Measurements from ENCODE around the gene RPS6KA5.

Gene RPS6KA5

DNA sequence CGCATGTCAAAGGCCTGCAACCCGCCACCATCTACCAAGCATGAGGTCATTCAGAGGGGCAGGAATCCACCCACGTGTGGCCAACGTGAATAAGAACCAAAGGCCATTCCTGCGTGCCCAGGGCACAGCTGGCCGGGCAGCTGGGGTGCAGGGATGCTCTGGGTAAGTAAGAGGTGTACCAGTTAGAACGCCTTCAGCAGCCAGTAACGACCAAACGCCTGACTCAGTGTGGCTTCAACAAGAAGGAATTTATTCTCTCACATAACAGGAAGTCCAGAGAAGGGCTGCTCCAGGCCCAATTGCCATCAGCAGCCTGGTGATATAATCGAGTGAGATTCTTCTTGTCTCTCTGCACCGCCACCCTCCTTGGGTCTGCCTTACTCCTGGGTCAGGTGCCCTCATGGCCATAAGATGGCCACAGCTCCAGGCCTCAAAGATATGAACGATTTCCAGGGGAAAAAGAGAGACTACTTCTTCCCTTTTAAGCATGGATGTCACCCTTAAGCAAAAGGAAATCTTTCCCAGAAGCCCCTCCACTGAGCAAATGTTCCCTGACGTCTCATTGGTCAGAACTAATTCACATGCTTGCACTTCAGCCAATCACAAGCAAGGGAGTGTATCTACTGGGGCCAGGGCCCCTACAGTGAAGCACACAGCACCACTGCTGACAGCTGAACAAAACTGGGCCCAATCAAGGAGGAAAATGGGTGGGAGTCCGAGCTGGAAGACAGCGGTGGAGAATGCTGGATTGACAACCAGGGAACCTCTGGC lies 251.5 kb downstream of the RPS6KA5 start:
- no peak for DNase-seq (ENCODE audit: low spot score)

DNA sequence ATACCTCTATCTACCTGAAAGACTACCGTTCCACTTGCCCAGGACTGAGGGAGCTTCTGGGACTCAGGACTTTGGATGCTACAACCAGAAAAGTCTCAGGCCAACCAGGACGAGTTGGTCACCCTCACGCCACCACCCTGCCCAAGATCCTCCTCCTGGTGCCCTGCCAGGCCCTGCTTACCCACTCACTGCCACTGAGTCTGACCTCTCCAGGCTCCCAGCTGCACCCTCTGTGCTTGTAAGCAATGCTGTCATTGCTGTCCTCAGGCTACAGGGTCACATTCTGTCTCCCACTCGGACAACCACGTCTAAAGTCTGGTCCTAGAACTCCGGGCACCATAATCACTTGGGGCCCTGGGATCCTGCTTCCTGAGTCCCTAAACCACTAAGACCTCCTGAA lies 253.4 kb downstream of the RPS6KA5 start:
- no peak for DNase-seq (ENCODE audit: low spot score)

DNA sequence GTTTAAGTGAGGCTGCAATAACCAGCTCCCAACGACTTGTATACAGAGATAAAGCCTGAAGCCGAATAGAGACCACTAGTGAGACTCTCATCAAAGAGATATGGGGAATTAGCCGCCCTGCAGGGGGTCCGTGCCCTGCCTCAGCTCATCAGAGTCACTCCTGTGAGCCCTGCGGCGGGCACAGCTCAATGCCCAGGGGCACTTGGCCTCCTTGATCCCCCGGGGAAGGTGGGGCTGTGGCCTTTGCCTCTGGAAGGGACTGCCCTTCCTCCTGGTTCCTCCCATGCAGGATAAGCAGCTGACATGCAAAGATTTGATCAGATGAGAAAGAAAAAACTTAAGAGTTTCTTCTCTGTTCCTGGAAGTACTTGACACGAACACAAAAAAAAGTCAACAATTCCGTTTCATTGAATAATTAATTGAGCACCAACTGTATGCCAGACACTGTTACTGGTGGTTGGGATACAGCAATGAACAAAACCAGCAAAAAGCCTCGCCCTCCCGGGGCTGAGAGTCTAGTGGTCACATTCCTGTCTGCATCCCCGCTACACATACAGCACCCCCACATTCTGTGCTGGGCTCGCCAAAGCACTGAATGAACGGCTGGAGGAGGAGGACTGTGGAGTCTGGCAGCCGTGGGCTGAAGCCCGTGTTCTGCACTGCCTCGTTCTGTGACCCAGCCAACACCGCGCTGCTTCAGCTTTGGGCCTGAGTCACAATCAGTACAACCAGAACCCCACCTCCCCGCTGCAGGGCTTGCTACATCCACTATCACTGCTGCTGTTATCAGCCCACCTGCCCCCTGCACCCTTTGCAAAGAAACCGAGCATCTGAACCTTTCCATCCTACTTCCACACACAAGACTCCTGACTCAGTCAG lies 254.5 kb downstream of the RPS6KA5 start:
- no peak for DNase-seq (ENCODE audit: low spot score)

DNA sequence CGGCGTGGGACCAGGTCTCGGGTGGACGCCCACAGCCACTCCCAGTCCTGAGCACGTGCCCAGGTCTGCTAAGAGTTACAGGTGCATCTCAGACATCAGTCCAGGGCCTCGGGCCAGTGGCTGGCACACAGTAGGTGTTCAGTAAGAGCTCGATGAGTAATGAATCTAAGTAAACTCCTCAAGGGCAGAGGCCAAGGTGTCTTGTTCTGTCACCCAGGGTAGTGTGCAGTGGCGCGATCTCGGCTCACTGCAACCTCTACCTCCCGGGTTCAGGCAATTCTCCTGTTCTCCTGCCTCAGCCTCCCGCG lies 255.4 kb downstream of the RPS6KA5 start:
- DNase-seq (ENCODE audit: low spot score), result no peak

DNA sequence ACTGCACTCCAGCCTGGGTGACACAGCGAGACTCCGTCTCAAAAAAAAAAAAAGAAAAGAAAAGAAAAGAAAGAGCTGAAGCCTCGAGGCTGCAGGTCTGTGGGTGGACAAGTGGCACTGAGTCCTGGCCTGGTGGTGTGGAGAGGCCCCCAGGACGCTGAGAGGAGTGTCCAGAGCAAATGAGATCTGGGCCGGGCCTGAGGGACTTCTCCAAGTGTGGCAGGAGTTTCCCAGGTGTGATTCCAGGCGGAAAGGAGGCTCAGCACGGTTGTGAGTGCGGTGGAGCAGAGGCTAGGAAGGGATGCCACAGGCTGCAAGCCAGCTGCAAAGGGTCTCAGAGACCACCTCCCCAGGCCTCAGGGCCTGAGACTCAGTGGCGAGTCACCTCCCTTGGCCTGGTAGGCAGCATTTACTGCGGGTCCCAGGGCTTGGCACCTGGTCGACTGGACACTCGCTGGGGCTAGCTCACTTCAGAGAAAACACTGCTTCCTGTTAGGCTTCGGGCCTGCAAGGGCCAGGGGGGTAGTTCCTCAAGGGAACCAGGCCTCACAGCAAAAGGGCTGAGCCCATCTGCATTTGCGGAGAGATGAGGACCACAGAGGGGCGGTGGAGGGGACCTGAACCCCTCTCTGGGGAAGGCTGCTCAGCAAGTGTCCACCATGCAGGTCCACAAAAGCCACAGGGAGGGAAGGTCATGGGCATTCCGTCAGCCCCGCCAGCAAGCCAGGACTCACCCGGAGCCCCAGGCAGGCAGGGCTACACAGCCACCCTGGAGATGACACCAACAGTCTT lies 256.0 kb downstream of the RPS6KA5 start:
- DNase-seq (ENCODE audit: low spot score), result no peak

DNA sequence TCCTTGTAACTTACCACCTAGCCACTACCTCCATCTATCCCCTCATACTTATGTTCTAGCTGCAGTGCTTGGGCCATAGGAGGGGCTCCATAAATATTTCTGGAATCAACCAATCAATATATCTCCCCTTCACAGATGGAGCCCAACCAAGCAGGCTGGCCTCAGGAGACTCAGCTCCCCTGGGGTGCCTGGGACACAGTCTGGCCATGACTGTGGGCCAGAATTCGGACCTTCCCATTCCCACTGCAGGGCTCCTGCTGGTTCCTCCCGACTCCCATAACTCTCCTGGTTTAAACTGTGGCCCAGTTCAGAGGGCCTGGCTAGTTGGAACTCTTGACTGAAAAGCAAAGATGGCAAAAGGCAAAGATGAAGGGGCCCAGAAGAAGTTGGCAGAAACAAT lies 257.2 kb downstream of the RPS6KA5 start:
- no peak for DNase-seq (ENCODE audit: low spot score)

DNA sequence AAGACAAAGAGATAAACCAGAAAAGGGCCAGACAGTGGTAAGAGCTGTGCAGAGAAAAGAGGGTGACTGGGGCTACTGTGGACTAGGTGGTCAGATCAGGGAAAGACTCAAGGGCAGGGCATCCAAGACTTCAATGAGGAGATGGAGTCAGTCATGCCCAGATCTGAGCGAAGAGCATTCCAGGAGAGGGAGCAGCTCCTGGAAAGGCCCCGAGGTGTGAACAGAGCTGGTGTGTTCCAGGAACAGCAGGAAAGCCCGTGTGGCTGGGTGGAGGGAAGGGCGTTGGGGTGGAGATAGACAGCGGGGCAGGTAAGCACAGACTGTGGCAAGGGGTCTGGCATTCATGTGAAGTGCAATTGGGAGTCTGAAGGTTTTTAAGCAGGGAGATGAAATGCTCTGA lies 261.0 kb downstream of the RPS6KA5 start:
- no peak for DNase-seq (ENCODE audit: low spot score)

DNA sequence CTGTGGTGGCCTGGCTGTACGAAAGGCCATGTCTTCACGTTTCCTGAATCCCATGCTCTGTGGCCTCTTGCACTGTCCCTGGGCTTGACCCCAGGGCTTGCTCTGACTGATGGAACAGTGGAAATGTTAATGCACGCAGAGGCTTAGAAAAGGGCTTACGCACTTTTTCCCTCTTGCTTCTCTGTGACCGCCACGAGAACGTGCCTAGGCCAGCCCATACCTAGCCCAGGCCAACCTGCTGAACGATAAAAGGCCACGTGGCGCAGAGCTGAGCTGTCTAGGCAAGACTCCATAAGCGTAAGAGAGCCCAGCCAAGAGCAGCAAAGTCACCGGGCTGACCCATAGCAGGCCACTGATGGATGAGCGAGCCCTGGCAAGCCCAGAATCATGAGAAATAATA lies 262.5 kb downstream of the RPS6KA5 start:
- DNase-seq (ENCODE audit: low spot score), result no peak
